GM23338 (cell line): ENCODE results near the gene LANCL3. TPM values are rescaled to one million over a fixed set of nuclear protein-coding genes. Genes with fewer than 3 reads are reported as not detected.

Experiments
- ATAC-seq: fragments of 200-7000 bp; cut with Tn5 transposase; 3 replicates; pipeline ENCODE4 v1.9.1; 2020
- DNase-seq: peaks from one replicate; pipeline ENCODE4 v3.0.0-alpha.2; 2015; ENCODE audit warnings: low spot score
- H2AFZ ChIP-seq: fragments of 200-600 bp; sonication (generic); 2 replicates; pipeline ENCODE4 v1.8.0; 2016; ENCODE audit warnings: antibody characterized with exemption, mild to moderate bottlenecking, moderate library complexity
- H3F3A ChIP-seq: fragments of 200-600 bp; sonication (generic); replicated peaks from 2 replicates; pipeline ENCODE4 v1.8.0; 2017; ENCODE audit warnings: antibody characterized with exemption, mixed run types, low read depth
- H3K27ac ChIP-seq: fragments of 200-600 bp; sonication (generic); 2 replicates; pipeline ENCODE4 v1.6.1; 2016; ENCODE audit warnings: low read depth
- H3K27me3 ChIP-seq: fragments of 200-600 bp; sonication (generic); 2 replicates; pipeline ENCODE4 v1.8.0; 2016; ENCODE audit warnings: mild to moderate bottlenecking, mixed run types, moderate library complexity; ENCODE audit not compliant: insufficient read depth
- H3K36me3 ChIP-seq: fragments of 200-600 bp; sonication (generic); 2 replicates; pipeline ENCODE4 v1.8.0; 2016; ENCODE audit warnings: mild to moderate bottlenecking; ENCODE audit not compliant: insufficient read depth
- H3K4me1 ChIP-seq: fragments of 200-600 bp; sonication (generic); 2 replicates; pipeline ENCODE4 v1.8.0; 2016; ENCODE audit warnings: mild to moderate bottlenecking, moderate library complexity; ENCODE audit not compliant: insufficient read depth
- H3K4me2 ChIP-seq: fragments of 200-600 bp; sonication (generic); 2 replicates; pipeline ENCODE4 v1.7.1; 2017; ENCODE audit warnings: mixed run types
- H3K4me3 ChIP-seq: fragments of 200-600 bp; sonication (generic); 2 replicates; pipeline ENCODE4 v1.6.1; 2016; ENCODE audit warnings: mixed run types
- H3K79me2 ChIP-seq: fragments of 200-600 bp; sonication (generic); replicated peaks from 2 replicates; pipeline ENCODE4 v1.8.0; 2017; ENCODE audit warnings: mild to moderate bottlenecking; ENCODE audit not compliant: insufficient read depth
- H3K9me2 ChIP-seq: fragments of 200-600 bp; sonication (generic); 2 replicates; pipeline ENCODE4 v1.8.0; 2017; ENCODE audit not compliant: insufficient read depth
- H4K20me1 ChIP-seq: fragments of 200-600 bp; sonication (generic); replicated peaks from 2 replicates; pipeline ENCODE4 v1.8.0; 2017; ENCODE audit warnings: mild to moderate bottlenecking; ENCODE audit not compliant: insufficient read depth
- H3K27ac Mint-ChIP-seq: 2 replicates; pipeline ENCODE4 v1.8.0; 2020; ENCODE audit warnings: inconsistent platforms, mild to moderate bottlenecking, moderate library complexity, mixed read lengths
- H3K27me3 Mint-ChIP-seq: 3 replicates; pipeline ENCODE4 v1.8.0; 2022; ENCODE audit warnings: low read depth, mild to moderate bottlenecking, moderate library complexity, mixed read lengths, inconsistent platforms; ENCODE audit not compliant: insufficient read depth, poor library complexity
- H3K36me3 Mint-ChIP-seq: 3 replicates; pipeline ENCODE4 v1.8.0; 2021; ENCODE audit warnings: low read depth, mild to moderate bottlenecking, inconsistent platforms, moderate library complexity, mixed read lengths
- H3K4me1 Mint-ChIP-seq: 3 replicates; pipeline ENCODE4 v1.8.0; 2020; ENCODE audit warnings: mild to moderate bottlenecking, inconsistent platforms, mixed read lengths
- H3K4me3 Mint-ChIP-seq: 3 replicates; pipeline ENCODE4 v1.8.0; 2021; ENCODE audit warnings: moderate library complexity, mild to moderate bottlenecking, inconsistent platforms, mixed read lengths
- H3K9me3 Mint-ChIP-seq: 3 replicates; pipeline ENCODE4 v1.8.0; 2020; ENCODE audit warnings: moderate library complexity, mild to moderate bottlenecking, inconsistent platforms, mixed read lengths
- CREB1 ChIP-seq: fragments of 250-450 bp; sonication (Bioruptor Pico); IDR thresholded peaks from 2 replicates; pipeline ENCODE4 v1.5.0; 2020; ENCODE audit warnings: low read depth, mild to moderate bottlenecking, moderate library complexity
- ETS1 ChIP-seq: IDR thresholded peaks from 2 replicates; pipeline ENCODE4 v1.6.1; 2016; ENCODE audit warnings: antibody characterized with exemption
- EZH2 ChIP-seq: fragments of 200-600 bp; sonication (generic); IDR thresholded peaks from one replicate; pipeline ENCODE4 v1.8.0; 2017; ENCODE audit warnings: antibody characterized with exemption, mild to moderate bottlenecking, low read depth; ENCODE audit not compliant: unreplicated experiment
- JUNB ChIP-seq: IDR thresholded peaks from one replicate; pipeline ENCODE4 v1.6.1; 2016; ENCODE audit warnings: antibody characterized with exemption; ENCODE audit not compliant: unreplicated experiment
- NANOG ChIP-seq: IDR thresholded peaks from 2 replicates; pipeline ENCODE4 v1.6.1; 2016; ENCODE audit warnings: antibody characterized with exemption, borderline replicate concordance
- POLR2AphosphoS5 ChIP-seq: IDR thresholded peaks from 2 replicates; pipeline ENCODE4 v1.6.1; 2016; ENCODE audit warnings: antibody characterized with exemption, low read depth
- ZNF331 ChIP-seq: fragments of 250-450 bp; sonication (Bioruptor Pico); IDR thresholded peaks from 2 replicates; pipeline ENCODE4 v1.5.0; 2020; ENCODE audit warnings: low read depth, mild to moderate bottlenecking, moderate library complexity
- polyA plus RNA-seq: library from polyadenylated mRNA; unstranded; fragments of >200 nt; fragmentation: Nextera tagmentation; extraction: Ambion mirVana; gene quantifications from 2 replicates; pipeline ENCODE4 v1.2.1, GENCODE V29; 2016
- total RNA-seq: library from RNA; depleted of rRNA; stranded (reverse); fragments of >200 nt; shearing (Covaris generic); gene quantifications from 2 replicates; pipeline ENCODE4 v1.2.3, GENCODE V29; 2014
- TF ChIP-seq, protein P1 (sequence below): IDR thresholded peaks from one replicate; pipeline ENCODE4 v1.6.1; 2018; ENCODE audit warnings: antibody characterized with exemption; ENCODE audit not compliant: unreplicated experiment
- TF ChIP-seq, protein P2 (sequence below): fragments of 250-450 bp; sonication (Bioruptor Pico); IDR thresholded peaks from 2 replicates; pipeline ENCODE4 v1.5.0; 2020; ENCODE audit warnings: mild to moderate bottlenecking, moderate library complexity

Gene LANCL3
- total and polyA plus RNA-seq, 2 experiments from 2014 or later: 0.11 to 1.8 TPM

- TF ChIP-seq ETS1 (no peak), POLR2AphosphoS5 (no peak), EZH2 (no peak), NANOG (no peak), CREB1 (no peak)
- TF ChIP-seq, protein P1, sequence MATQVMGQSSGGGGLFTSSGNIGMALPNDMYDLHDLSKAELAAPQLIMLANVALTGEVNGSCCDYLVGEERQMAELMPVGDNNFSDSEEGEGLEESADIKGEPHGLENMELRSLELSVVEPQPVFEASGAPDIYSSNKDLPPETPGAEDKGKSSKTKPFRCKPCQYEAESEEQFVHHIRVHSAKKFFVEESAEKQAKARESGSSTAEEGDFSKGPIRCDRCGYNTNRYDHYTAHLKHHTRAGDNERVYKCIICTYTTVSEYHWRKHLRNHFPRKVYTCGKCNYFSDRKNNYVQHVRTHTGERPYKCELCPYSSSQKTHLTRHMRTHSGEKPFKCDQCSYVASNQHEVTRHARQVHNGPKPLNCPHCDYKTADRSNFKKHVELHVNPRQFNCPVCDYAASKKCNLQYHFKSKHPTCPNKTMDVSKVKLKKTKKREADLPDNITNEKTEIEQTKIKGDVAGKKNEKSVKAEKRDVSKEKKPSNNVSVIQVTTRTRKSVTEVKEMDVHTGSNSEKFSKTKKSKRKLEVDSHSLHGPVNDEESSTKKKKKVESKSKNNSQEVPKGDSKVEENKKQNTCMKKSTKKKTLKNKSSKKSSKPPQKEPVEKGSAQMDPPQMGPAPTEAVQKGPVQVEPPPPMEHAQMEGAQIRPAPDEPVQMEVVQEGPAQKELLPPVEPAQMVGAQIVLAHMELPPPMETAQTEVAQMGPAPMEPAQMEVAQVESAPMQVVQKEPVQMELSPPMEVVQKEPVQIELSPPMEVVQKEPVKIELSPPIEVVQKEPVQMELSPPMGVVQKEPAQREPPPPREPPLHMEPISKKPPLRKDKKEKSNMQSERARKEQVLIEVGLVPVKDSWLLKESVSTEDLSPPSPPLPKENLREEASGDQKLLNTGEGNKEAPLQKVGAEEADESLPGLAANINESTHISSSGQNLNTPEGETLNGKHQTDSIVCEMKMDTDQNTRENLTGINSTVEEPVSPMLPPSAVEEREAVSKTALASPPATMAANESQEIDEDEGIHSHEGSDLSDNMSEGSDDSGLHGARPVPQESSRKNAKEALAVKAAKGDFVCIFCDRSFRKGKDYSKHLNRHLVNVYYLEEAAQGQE: no peak
These were observed 115.5 kb downstream of the LANCL3 start (continued) for GRCh38 chrX:37686996-37687395.

- DNase-seq: no peak
- Histone ChIP-seq H3K36me3 (no peaks in the 10 kb centered on the region), H3K27ac (no peak overlapping the region)
- TF ChIP-seq, protein P1: no peak
- TF ChIP-seq, protein P2, sequence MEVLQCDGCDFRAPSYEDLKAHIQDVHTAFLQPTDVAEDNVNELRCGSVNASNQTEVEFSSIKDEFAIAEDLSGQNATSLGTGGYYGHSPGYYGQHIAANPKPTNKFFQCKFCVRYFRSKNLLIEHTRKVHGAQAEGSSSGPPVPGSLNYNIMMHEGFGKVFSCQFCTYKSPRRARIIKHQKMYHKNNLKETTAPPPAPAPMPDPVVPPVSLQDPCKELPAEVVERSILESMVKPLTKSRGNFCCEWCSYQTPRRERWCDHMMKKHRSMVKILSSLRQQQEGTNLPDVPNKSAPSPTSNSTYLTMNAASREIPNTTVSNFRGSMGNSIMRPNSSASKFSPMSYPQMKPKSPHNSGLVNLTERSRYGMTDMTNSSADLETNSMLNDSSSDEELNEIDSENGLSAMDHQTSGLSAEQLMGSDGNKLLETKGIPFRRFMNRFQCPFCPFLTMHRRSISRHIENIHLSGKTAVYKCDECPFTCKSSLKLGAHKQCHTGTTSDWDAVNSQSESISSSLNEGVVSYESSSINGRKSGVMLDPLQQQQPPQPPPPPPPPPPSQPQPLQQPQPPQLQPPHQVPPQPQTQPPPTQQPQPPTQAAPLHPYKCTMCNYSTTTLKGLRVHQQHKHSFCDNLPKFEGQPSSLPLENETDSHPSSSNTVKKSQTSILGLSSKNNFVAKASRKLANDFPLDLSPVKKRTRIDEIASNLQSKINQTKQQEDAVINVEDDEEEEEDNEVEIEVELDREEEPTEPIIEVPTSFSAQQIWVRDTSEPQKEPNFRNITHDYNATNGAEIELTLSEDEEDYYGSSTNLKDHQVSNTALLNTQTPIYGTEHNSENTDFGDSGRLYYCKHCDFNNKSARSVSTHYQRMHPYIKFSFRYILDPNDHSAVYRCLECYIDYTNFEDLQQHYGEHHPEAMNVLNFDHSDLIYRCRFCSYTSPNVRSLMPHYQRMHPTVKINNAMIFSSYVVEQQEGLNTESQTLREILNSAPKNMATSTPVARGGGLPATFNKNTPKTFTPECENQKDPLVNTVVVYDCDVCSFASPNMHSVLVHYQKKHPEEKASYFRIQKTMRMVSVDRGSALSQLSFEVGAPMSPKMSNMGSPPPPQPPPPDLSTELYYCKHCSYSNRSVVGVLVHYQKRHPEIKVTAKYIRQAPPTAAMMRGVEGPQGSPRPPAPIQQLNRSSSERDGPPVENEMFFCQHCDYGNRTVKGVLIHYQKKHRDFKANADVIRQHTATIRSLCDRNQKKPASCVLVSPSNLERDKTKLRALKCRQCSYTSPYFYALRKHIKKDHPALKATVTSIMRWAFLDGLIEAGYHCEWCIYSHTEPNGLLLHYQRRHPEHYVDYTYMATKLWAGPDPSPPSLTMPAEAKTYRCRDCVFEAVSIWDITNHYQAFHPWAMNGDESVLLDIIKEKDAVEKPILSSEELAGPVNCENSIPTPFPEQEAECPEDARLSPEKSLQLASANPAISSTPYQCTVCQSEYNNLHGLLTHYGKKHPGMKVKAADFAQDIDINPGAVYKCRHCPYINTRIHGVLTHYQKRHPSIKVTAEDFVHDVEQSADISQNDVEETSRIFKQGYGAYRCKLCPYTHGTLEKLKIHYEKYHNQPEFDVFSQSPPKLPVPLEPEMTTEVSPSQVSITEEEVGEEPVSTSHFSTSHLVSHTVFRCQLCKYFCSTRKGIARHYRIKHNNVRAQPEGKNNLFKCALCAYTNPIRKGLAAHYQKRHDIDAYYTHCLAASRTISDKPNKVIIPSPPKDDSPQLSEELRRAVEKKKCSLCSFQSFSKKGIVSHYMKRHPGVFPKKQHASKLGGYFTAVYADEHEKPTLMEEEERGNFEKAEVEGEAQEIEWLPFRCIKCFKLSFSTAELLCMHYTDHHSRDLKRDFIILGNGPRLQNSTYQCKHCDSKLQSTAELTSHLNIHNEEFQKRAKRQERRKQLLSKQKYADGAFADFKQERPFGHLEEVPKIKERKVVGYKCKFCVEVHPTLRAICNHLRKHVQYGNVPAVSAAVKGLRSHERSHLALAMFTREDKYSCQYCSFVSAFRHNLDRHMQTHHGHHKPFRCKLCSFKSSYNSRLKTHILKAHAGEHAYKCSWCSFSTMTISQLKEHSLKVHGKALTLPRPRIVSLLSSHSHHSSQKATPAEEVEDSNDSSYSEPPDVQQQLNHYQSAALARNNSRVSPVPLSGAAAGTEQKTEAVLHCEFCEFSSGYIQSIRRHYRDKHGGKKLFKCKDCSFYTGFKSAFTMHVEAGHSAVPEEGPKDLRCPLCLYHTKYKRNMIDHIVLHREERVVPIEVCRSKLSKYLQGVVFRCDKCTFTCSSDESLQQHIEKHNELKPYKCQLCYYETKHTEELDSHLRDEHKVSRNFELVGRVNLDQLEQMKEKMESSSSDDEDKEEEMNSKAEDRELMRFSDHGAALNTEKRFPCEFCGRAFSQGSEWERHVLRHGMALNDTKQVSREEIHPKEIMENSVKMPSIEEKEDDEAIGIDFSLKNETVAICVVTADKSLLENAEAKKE (CRISPR knock-in tag): no peak
- TF ChIP-seq ZNF331 (CRISPR knock-in tag): no peak
- TF ChIP-seq ETS1: no peak
- TF ChIP-seq JUNB: no peak
- no peak for TF ChIP-seq EZH2
- TF ChIP-seq NANOG: no peak
These were observed 118.7 kb downstream of the LANCL3 start for GRCh38 chrX:37690119-37690518.

More at GRCh38 chrX:37690119-37690518, 118.7 kb downstream of the LANCL3 start:
- Histone ChIP-seq H3K4me1 (peaks cover 2% of the 10 kb centered on the region; the same call in 1 of the 2 replicates), H3K4me3 (no peak overlapping the region), H3F3A (no peaks in the 10 kb centered on the region), H2AFZ (no peak overlapping the region), H3K9me2 (no peaks in the 10 kb centered on the region), H4K20me1 (no peaks in the 10 kb centered on the region), H3K27me3 (peaks cover 10% of the 10 kb centered on the region), H3K4me2 (no peak overlapping the region), H3K79me2 (no peaks in the 10 kb centered on the region)
- H3K4me3 Mint-ChIP-seq: no peak overlapping the region
- no peaks in the 10 kb centered on the region for H3K4me1 Mint-ChIP-seq
- no peaks in the 10 kb centered on the region for H3K36me3 Mint-ChIP-seq
- no peak overlapping the region for H3K27ac Mint-ChIP-seq
- peaks cover 11% of the 10 kb centered on the region for H3K27me3 Mint-ChIP-seq
- no peak for ATAC-seq
- no peaks in the 10 kb centered on the region for H3K9me3 Mint-ChIP-seq
